Activated B cell treated with CpG ODN at 0.5 μM for 24 hours (primary cell): ENCODE measurements around the gene CCDC83. TPM values are rescaled to one million over a fixed set of nuclear protein-coding genes. Genes with fewer than 3 reads are reported as not detected.

Experiments
- ATAC-seq: fragments of 200-7000 bp; cut with Tn5 transposase; one replicate; pipeline ENCODE4 v1.10.0; 2021; ENCODE audit warnings: low read depth, mild to moderate bottlenecking, moderate library complexity
- CTCF ChIA-PET: fragments of 350-600 bp; sonication (Branson Sonifier 250); formaldehyde crosslinking; loops from one replicate; lab custom pipeline; 2021; ENCODE audit warnings: antibody characterized with exemption; lab: Charles Lee
- POLR2A ChIA-PET: fragments of 350-600 bp; sonication (Branson Sonifier 250); formaldehyde crosslinking; loops from one replicate; lab custom pipeline; 2021; ENCODE audit warnings: antibody characterized with exemption; lab: Charles Lee
- DNase-seq: peaks from one replicate; pipeline ENCODE4 v3.0.0; 2022
- H3K27ac Mint-ChIP-seq: one replicate; pipeline ENCODE4 v1.8.0; 2020; ENCODE audit warnings: mixed read lengths
- H3K27me3 Mint-ChIP-seq: one replicate; pipeline ENCODE4 v1.8.0; 2021; ENCODE audit warnings: mixed read lengths
- H3K36me3 Mint-ChIP-seq: one replicate; pipeline ENCODE4 v1.8.0; 2021; ENCODE audit warnings: low read depth, mixed read lengths
- H3K4me1 Mint-ChIP-seq: one replicate; pipeline ENCODE4 v1.8.0; 2021; ENCODE audit warnings: mixed read lengths
- H3K4me3 Mint-ChIP-seq: one replicate; pipeline ENCODE4 v1.8.0; 2020; ENCODE audit warnings: mild to moderate bottlenecking, mixed read lengths
- H3K9me3 Mint-ChIP-seq: one replicate; pipeline ENCODE4 v1.8.0; 2020; ENCODE audit warnings: mixed read lengths
- CTCF ChIP-seq: fragments of 200-600 bp; IDR thresholded peaks from one replicate; pipeline ENCODE4 v1.8.0; 2022; ENCODE audit warnings: antibody characterized with exemption, mild to moderate bottlenecking
- intact Hi-C: fragments of 100-400 bp; cut with micrococcal nuclease; formaldehyde crosslinking; loops from one replicate; pipeline ENCODE4 v1.15.1; 2024
- total RNA-seq: library from RNA; stranded (reverse); gene quantifications from 2 replicates; pipeline ENCODE4 v1.2.3, GENCODE V29; 2022

The CCDC83 gene
- total RNA-seq, 1 donor from 2014 or later: not detected

DNA sequence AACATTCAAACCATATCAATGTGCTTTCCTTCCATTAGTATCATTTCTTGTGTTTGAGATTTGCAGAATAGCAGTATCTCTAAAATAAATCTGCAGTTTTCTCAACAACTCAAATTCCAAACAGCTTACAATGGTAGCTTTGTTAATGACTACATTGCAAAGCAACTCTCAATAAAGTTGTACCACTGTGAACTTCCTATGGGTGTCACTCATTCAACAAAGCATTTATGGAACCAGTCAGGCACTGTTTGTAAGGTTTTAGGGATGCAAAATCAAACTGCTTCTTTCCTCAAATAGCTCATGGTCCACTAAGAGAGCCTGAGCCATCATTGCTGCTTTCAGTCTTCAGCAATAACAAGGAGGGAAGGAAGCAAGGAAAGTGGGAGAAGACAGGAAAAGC is 91.0 kb downstream of the CCDC83 start:
- no peak for DNase-seq
- Mint-ChIP-seq H3K27ac (no peak overlapping the region), H3K9me3 (peaks cover 16% of the 10 kb centered on the region), H3K4me1 (no peaks in the 10 kb centered on the region), H3K27me3 (no peaks in the 10 kb centered on the region), H3K36me3 (no peaks in the 10 kb centered on the region), H3K4me3 (no peak overlapping the region)
- ATAC-seq: no peak
- TF ChIP-seq CTCF: no peak
- intact Hi-C loops: no loop called here
- ChIA-PET POLR2A (no interaction called here), CTCF (no interaction called here)

DNA sequence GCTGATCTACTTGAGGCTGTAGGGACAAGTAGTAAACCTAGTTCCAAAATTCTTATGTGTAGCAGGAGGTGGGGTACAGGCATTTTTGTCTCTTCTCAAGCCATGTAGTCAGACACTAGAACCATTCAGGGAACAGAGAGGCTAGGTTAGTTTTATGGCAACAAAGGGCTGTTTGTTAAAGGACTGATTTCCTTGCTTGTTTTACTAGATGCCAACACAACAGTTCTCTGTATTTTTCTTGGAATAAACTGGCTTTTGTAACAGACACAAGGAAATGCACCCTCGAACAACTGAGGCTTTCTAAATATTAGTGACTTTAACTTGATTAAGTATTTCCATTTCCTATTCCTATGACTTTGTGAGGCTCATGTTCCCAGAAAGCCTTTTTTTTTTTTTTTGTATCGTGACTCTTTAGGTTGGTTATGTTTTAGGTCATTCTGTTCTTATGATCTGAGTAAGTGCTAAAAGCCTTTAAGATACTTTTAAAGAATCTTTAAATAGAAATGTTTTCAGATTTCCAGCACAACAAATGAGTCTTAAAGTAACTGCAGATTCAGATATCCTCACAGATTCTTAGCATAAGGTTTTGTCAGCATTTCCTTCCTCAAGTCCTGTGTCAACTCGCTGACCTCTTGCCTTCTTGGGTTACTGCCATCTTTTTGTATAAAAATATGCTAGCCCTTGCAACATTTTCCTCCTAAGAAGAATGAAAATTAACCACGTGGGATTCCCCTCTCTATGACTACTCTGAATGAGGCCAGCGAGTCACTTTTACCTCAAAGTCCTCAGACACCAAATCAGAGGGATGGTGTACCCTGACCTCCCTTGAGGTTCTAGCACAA is 92.5 kb downstream of the CCDC83 start:
- ChIA-PET CTCF (no interaction called here), POLR2A (no interaction called here)
- no peak for TF ChIP-seq CTCF
- Mint-ChIP-seq H3K27ac (no peak overlapping the region), H3K9me3 (peaks cover 17% of the 10 kb centered on the region), H3K4me3 (no peak overlapping the region), H3K27me3 (no peaks in the 10 kb centered on the region), H3K4me1 (no peaks in the 10 kb centered on the region), H3K36me3 (no peaks in the 10 kb centered on the region)
- no peak for DNase-seq
- intact Hi-C loops: no loop called here
- no peak for ATAC-seq

DNA sequence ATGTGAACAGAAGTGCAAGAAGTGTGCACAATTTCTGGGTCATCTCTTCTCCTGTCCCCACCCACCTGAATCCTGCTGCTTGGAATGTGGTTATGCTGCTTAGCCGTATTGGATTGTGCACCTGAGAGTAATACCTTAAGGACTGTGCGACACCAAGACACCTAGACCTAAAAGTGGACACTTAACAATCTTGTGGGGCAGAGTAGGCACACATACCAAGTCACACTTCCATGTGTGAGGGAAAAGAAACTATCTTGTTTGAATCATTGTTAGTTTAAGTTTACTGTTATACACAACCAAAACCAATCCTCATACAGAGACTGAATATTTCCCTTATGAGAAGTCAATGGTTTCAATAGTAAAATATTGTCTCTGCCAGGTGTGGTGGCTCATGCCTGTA is 93.7 kb downstream of the CCDC83 start:
- POLR2A ChIA-PET: no interaction called here
- H3K4me1 Mint-ChIP-seq: no peaks in the 10 kb centered on the region
- TF ChIP-seq CTCF: no peak
- ATAC-seq (no peak), DNase-seq (no peak)
- H3K9me3 Mint-ChIP-seq: peaks cover 17% of the 10 kb centered on the region
- intact Hi-C loops: no loop called here
- H3K27me3 Mint-ChIP-seq: no peaks in the 10 kb centered on the region
- H3K27ac Mint-ChIP-seq: no peak overlapping the region
- peaks cover 8% of the 10 kb centered on the region for H3K36me3 Mint-ChIP-seq
- CTCF ChIA-PET: no interaction called here
- no peak overlapping the region for H3K4me3 Mint-ChIP-seq

DNA sequence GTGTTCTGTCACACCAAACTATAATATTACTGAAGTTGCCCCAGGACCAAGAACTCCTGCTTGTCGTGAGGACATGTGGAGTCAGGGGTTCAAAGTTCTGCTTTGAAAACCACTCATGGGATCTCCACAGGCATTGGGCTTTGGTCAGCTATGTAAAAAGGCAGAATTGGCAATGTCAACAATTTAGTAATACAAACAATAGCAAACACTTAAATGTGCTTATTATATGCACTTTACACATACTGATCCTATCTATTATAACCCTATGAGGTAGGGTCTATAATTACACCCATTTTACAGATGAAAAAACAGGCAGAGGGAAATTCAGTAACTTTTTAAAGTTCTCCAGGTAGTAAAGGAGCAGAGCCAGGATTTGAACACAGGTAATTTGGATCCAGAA is 94.6 kb downstream of the CCDC83 start:
- Mint-ChIP-seq H3K27ac (no peak overlapping the region), H3K9me3 (peaks cover 15% of the 10 kb centered on the region), H3K4me1 (no peaks in the 10 kb centered on the region), H3K27me3 (no peaks in the 10 kb centered on the region), H3K4me3 (no peak overlapping the region), H3K36me3 (peaks cover 16% of the 10 kb centered on the region)
- TF ChIP-seq CTCF: no peak
- ATAC-seq (no peak), DNase-seq (no peak)
- intact Hi-C loops: no loop called here
- ChIA-PET CTCF (no interaction called here), POLR2A (no interaction called here)

DNA sequence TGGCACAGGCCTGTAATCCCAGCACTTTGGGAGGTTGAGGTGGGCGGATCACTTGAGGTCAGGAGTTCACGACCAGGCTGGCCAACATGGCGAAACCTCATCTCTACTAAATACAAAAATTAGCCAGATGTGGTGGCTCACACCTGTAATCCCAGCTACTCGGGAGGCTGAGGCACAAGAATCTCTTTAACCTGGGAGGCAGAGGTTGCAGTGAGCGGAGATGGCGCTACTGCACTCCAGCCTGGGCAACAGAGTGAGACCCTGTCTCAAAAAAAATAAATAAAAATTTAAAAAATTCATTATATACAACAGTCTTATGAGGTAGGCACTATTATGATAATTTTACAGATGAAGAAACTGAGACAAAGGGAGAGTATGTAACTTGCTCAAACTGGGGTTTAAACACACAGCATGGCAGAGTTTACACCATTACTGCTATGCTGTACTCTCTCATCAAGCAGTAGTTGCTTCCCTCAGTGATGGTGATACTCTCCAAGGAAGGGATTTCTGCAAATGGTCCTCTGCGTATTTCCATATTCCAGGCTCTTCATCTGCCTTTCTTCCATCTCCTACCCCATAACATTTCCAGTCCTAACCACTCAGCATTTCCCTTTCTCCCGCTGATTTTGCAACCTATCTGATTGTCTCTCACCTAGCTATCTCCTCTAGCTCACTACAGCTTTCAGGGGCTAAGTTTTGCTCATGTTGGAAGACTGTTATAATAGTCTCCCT is 95.3 kb downstream of the CCDC83 start:
- ChIA-PET CTCF (no interaction called here), POLR2A (no interaction called here)
- TF ChIP-seq CTCF: no peak
- intact Hi-C loops: no loop called here
- ATAC-seq: no peak
- DNase-seq: no peak
- Mint-ChIP-seq H3K9me3 (peaks cover 10% of the 10 kb centered on the region), H3K4me1 (no peaks in the 10 kb centered on the region), H3K27me3 (no peaks in the 10 kb centered on the region), H3K4me3 (no peak overlapping the region), H3K27ac (no peak overlapping the region), H3K36me3 (peaks cover 21% of the 10 kb centered on the region)
